IPS DF 6.9 (cell line): ENCODE measurements around the gene TMEM108.

Experiments used
- DNase-seq: peaks from one replicate; pipeline ENCODE4 v3.0.0-alpha.2; 2013; ENCODE audit warnings: low read depth, low spot score
- H3K27ac ChIP-seq: one replicate; pipeline ENCODE4 v1.5.1; 2013; ENCODE audit warnings: low read length, control low read depth
- H3K27me3 ChIP-seq: 2 replicates; pipeline ENCODE4 v1.6.1; 2013; ENCODE audit warnings: mild to moderate bottlenecking, low read length; ENCODE audit not compliant: control insufficient read depth, insufficient read depth
- H3K36me3 ChIP-seq: 2 replicates; pipeline ENCODE4 v1.6.1; 2013; ENCODE audit warnings: low read length; ENCODE audit not compliant: control insufficient read depth, insufficient read depth
- H3K4me1 ChIP-seq: 2 replicates; pipeline ENCODE4 v1.6.1; 2013; ENCODE audit warnings: low read length; ENCODE audit not compliant: control insufficient read depth, insufficient read depth
- H3K4me3 ChIP-seq: 2 replicates; pipeline ENCODE4 v1.5.1; 2013; ENCODE audit warnings: mild to moderate bottlenecking, low read length
- H3K9me3 ChIP-seq: 2 replicates; pipeline ENCODE4 v1.6.1; 2013; ENCODE audit warnings: low read length, inconsistent platforms; ENCODE audit not compliant: control insufficient read depth, insufficient read depth
- WGBS: extraction: QIAGEN DNeasy Blood & Tissue Kit; methylation state at CpG from one replicate; pipeline ENCODE4 v1.1.7; 2013; ENCODE audit warnings: mixed read lengths, missing lambda C conversion rate; ENCODE audit not compliant: insufficient read length, insufficient coverage; 5-methylcytosine and 5-hydroxymethylcytosine counted together

TMEM108 gene

DNA sequence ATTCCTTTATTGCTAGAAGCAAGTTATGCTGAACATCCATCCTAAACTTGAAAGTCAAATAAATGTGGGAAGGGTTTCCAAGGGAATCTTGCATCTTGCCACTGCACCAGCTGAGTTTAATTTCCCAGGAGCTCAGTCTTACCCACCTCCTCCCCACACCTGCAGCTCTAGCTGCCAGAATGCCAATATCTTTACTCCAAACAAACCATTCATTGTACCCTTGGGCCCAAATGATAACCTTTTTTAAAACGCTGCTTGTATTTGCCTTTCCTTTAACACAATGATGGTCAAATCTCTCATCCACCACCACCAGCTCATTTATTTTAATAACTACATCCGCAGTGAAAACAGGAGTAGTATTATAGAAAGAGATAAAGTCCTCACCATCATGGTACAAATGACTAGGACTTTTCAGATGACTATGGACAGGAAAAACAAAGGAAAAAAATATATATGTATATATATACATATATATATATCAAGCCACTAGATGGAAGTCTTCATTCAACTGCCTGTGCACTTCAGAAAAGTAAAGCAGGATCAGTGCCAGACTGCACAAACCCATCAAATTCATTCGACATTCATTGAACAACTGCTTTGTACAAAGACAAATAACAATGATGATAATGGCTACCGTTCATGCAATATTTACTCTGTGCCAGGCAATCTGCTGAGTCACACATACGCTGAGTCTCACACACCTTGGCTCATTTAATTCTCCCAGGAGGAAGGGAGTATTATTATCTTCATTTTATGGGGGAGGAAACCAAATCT, 405.6 kb downstream of the TMEM108 start:
- Histone ChIP-seq H3K4me3 (no peak overlapping the region), H3K27me3 (no peaks in the 10 kb centered on the region), H3K36me3 (no peaks in the 10 kb centered on the region), H3K4me1 (no peaks in the 10 kb centered on the region), H3K9me3 (no peaks in the 10 kb centered on the region), H3K27ac (no peak overlapping the region)
- DNase-seq, result no peak
- no CpG with 5 or more reads among the region's 5 CpGs for WGBS

DNA sequence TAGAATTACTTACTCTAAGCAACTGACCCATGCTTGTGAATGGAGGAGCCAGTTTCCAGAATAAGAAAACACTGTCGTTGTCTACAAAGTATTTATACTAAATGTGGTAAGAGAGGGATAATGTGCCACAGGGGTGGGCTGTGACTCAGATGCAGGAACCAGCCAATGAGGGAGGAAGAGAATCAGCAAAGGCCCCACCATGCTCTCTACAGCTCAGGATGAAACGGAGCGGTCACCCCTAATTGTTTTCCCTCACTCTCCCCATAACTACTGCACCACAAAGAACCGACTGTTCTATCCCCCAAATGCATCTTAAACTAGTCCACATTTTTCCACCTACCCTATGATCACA, 406.2 kb downstream of the TMEM108 start:
- Histone ChIP-seq H3K4me1 (no peaks in the 10 kb centered on the region), H3K4me3 (no peak overlapping the region), H3K9me3 (no peaks in the 10 kb centered on the region), H3K27me3 (no peaks in the 10 kb centered on the region), H3K36me3 (no peaks in the 10 kb centered on the region), H3K27ac (no peak overlapping the region)
- DNase-seq, result no peak
- no CpG with 5 or more reads among the region's 4 CpGs for WGBS

GRCh38 chr3:133445108-133445507, 406.9 kb downstream of the TMEM108 start:
- Histone ChIP-seq H3K27me3 (no peaks in the 10 kb centered on the region), H3K9me3 (no peaks in the 10 kb centered on the region), H3K36me3 (no peaks in the 10 kb centered on the region), H3K4me1 (no peaks in the 10 kb centered on the region), H3K4me3 (no peak overlapping the region), H3K27ac (no peak overlapping the region)
- DNase-seq, result no peak
- WGBS, result no CpG with 5 or more reads among the region's 2 CpGs
